ENCODE results near the gene GLI3. TPM values are rescaled to one million over a fixed set of nuclear protein-coding genes. Genes with fewer than 3 reads are reported as not detected.

GLI3 gene
- total and polyA plus RNA-seq, 12 donors = 0.51 to 9.1 (median 5.3) TPM

DNA sequence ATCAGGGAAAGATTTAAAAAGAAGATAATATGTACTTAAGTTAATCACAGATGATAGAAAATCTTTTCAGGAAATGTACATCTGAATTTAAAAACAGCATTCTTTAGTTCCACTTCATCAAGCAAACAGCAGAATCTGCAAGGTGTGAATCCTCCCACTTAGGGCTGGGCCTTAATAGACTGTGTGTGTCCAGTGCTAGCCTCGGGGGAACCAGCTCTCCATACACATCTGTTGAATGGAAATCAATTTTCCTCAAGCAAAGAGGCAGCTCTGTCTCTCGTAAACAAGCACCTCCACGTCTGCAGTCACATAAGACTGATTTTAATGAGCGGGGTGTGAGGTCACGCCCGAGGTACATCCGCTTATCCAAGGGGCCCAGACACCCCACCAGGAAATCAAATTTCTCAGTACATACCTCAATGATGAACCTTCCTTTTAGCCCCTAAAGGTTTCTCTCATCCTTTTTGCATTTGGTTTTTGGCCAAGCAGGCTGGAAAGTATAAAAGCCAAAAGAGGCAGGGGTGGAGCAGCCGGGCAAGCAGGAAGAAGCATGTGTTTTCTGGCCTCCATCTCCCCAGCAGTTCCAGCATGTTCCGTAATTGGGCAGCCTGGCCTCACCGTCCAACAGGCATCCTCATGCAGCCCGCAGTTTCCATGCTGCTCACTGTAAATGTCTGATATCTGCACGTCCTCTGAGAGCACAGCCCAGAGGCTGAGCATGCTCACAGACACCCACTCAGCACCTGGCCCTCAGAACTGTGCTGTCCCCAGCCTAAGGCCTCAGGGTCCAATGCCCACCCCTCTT lies 131.3 kb downstream of the GLI3 start:
- intact Hi-C loops (cut with DNase I) = loop anchor here in 1 of 10 donors (10.0 kb wide), 1 partner anchor 129 kb away; the partner anchor contains the start of gene GLI3
- Histone ChIP-seq H3K4me1 (peaks cover 3 to 54% (median 37%) of the 10 kb centered on the region in 9 donors), H3K36me3 (no peaks in the 10 kb centered on the region), H3K27ac (no peak overlapping the region), H3K4me3 (no peak overlapping the region), H3K27me3 (no peaks in the 10 kb centered on the region), H3K9me3 (no peaks in the 10 kb centered on the region)
- WGBS, 2 donors = 65 to 68% methylated on average over 12 of the region's 12 CpGs
- ATAC-seq = peak in 5 of 8 donors; percentile 16 to 59 (median 54)
- DNase-seq = no peak
- TF ChIP-seq, protein P1, sequence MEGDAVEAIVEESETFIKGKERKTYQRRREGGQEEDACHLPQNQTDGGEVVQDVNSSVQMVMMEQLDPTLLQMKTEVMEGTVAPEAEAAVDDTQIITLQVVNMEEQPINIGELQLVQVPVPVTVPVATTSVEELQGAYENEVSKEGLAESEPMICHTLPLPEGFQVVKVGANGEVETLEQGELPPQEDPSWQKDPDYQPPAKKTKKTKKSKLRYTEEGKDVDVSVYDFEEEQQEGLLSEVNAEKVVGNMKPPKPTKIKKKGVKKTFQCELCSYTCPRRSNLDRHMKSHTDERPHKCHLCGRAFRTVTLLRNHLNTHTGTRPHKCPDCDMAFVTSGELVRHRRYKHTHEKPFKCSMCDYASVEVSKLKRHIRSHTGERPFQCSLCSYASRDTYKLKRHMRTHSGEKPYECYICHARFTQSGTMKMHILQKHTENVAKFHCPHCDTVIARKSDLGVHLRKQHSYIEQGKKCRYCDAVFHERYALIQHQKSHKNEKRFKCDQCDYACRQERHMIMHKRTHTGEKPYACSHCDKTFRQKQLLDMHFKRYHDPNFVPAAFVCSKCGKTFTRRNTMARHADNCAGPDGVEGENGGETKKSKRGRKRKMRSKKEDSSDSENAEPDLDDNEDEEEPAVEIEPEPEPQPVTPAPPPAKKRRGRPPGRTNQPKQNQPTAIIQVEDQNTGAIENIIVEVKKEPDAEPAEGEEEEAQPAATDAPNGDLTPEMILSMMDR (IDR thresholded peaks at IDR 0.05) = no peak

DNA sequence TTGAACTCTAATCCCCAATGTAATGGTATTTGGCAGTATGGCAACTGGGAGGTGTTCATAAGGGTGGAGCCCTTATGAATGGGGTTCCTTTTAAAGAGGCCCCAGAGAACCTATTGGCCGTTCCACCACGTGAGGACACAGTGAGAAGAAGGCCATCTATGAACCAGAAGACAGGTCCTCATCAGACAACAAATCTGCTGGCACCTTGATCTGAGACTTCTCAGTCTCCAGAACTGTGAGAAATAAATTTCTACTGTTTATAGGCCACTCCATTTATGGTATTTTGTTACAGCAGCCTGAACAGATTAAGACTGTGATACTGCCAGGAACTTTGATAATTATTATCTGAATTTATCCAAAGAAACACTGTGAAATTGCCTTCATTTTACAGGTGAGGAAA lies 132.3 kb downstream of the GLI3 start:
- DNase-seq = no peak
- Histone ChIP-seq H3K27me3 (no peaks in the 10 kb centered on the region), H3K9me3 (no peaks in the 10 kb centered on the region), H3K4me3 (no peak overlapping the region), H3K4me1 (peaks cover 3 to 51% (median 36%) of the 10 kb centered on the region in 9 donors), H3K36me3 (no peaks in the 10 kb centered on the region), H3K27ac (no peak overlapping the region)
- WGBS, 2 donors = 84 to 98% methylated on average over 2 of the region's 2 CpGs
- no peak for ATAC-seq
- TF ChIP-seq, protein P1 (IDR thresholded peaks at IDR 0.05) = no peak
- intact Hi-C loops (cut with DNase I) = loop anchor here in 1 of 10 donors (10.0 kb wide), 1 partner anchor 130 kb away; the partner anchor contains the start of gene GLI3

DNA sequence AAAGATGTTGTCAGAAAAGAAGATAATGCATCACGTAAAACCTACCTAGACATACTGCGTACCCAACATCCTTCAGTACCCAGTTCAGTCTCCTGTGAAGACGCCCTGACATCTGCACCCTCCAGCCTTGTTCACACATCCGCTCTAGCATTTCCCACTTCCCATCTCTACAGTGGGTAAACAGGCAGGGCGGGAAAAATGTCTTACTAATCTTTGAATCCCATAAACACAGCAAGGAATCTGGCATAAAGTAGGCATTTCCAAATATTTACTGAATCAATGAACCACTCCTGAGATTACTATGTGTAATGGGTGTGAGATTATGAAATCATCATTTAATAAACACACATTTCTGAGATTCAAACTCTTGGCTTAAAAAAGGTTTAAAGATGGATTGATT lies 132.8 kb downstream of the GLI3 start:
- DNase-seq (no peak), ATAC-seq (no peak)
- Histone ChIP-seq H3K27ac (no peak overlapping the region), H3K4me1 (peaks cover 3 to 47% (median 31%) of the 10 kb centered on the region in 9 donors), H3K36me3 (no peaks in the 10 kb centered on the region), H3K9me3 (no peaks in the 10 kb centered on the region), H3K4me3 (no peak overlapping the region), H3K27me3 (no peaks in the 10 kb centered on the region)
- 97 to 98% methylated on average over 5 of the region's 5 CpGs for WGBS, 2 donors
- TF ChIP-seq, protein P1 (IDR thresholded peaks at IDR 0.05) = no peak
- intact Hi-C loops (cut with DNase I) = loop anchor here in 1 of 10 donors (10.0 kb wide), 1 partner anchor 131 kb away; the partner anchor contains the start of gene GLI3

DNA sequence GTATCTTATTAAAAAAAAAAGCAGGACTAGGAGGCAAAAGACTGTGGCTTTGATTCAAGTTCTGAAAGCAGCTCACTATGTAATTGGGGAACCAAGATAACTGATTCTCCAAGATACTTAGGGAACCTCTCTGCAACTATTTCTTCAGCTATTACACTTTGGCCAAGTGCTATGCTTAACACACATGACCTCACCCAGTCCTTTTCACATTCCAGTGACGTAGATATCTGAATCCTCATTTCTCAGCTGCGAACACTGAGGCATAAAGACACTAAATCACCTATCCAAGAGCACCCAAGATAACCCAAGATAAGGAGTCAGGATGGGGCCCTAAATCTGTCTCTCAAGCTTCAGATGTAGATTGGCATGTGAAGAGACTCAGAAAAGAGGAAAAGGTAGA lies 133.6 kb downstream of the GLI3 start:
- no peak overlapping the region for H3K27ac ChIP-seq
- H3K4me1 ChIP-seq = peaks cover 3 to 39% (median 23%) of the 10 kb centered on the region in 9 donors
- H3K4me3 ChIP-seq = no peak overlapping the region
- H3K36me3 ChIP-seq = no peaks in the 10 kb centered on the region
- no peak for ATAC-seq
- intact Hi-C loops (cut with DNase I) = loop anchor here in 1 of 10 donors (10.0 kb wide), 1 partner anchor 131 kb away; the partner anchor contains the start of gene GLI3
- TF ChIP-seq, protein P1 (IDR thresholded peaks at IDR 0.05) = no peak
- DNase-seq = no peak
- WGBS, 2 donors = 80 to 83% methylated on average over 2 of the region's 2 CpGs
- H3K9me3 ChIP-seq = no peaks in the 10 kb centered on the region
- no peaks in the 10 kb centered on the region for H3K27me3 ChIP-seq
